Body of pancreas (tissue), 4 donors: ENCODE data around the gene CYTH1.

Experiments
- CTCF ChIP-seq, 7 experiments: fragments of 450-650 bp in 4 of 7; fragments of 200-600 bp in 3 of 7; sonication (generic) in 3 of 7; IDR thresholded peaks; one replicate each; pipeline ENCODE4 v1.5.1; 2016 to 2019; ENCODE audit warnings: antibody characterized with exemption in 7 of 7
- POLR2A ChIP-seq, 3 donors: fragments of 450-650 bp; IDR thresholded peaks; one replicate each; pipeline ENCODE4 v1.6.1; 2016; ENCODE audit warnings: antibody characterized with exemption in 3 of 3, mild to moderate bottlenecking in 2 of 3

- no peak for TF ChIP-seq CTCF (IDR thresholded peaks at IDR 0.05)
- no peak for TF ChIP-seq POLR2A (IDR thresholded peaks at IDR 0.05)
These were observed 43.4 kb downstream of the CYTH1 start for GRCh38 chr17:78738698-78739097.
